ENCODE results near the gene ZNF213. TPM values are rescaled to one million over a fixed set of nuclear protein-coding genes. Genes with fewer than 3 reads are reported as not detected.

ZNF213 gene
- total RNA-seq, 1 donor from 2014 or later, result 25.3 TPM

GRCh38 chr16:3142327-3142726 lies 7.5 kb downstream of the ZNF213 start:
- H3K27ac ChIP-seq, result no peak overlapping the region
- TF ChIP-seq CTCF (IDR thresholded peaks at IDR 0.05), result no peak
- H3K4me3 ChIP-seq, result no peak overlapping the region
- DNase-seq (ENCODE audit: low spot score in 2 of 2), result no peak
- intact Hi-C loops (cut with DNase I), result no loop called here
- no peaks in the 10 kb centered on the region for H3K9me3 ChIP-seq
- H3K4me1 ChIP-seq, result no peaks in the 10 kb centered on the region
- H3K27me3 ChIP-seq, result no peaks in the 10 kb centered on the region
- peaks cover 25 to 35% of the 10 kb centered on the region in 2 donors for H3K36me3 ChIP-seq

- intact Hi-C loops (cut with DNase I), result no loop called here
- no peak for DNase-seq (ENCODE audit: low spot score in 2 of 2)
- no peak overlapping the region for H3K27ac ChIP-seq
- H3K27me3 ChIP-seq, result no peaks in the 10 kb centered on the region
- no peak for TF ChIP-seq CTCF (IDR thresholded peaks at IDR 0.05)
- no peaks in the 10 kb centered on the region for H3K9me3 ChIP-seq
- H3K36me3 ChIP-seq, result peaks cover 25 to 35% of the 10 kb centered on the region in 2 donors
- H3K4me3 ChIP-seq, result no peak overlapping the region
- no peaks in the 10 kb centered on the region for H3K4me1 ChIP-seq
Observed at GRCh38 chr16:3142770-3143169, 7.9 kb downstream of the ZNF213 start.

- Histone ChIP-seq H3K27me3 (no peaks in the 10 kb centered on the region), H3K4me3 (no peak overlapping the region), H3K9me3 (no peaks in the 10 kb centered on the region), H3K27ac (no peak overlapping the region), H3K4me1 (no peaks in the 10 kb centered on the region), H3K36me3 (peaks cover 24 to 35% of the 10 kb centered on the region in 2 donors)
- TF ChIP-seq CTCF (IDR thresholded peaks at IDR 0.05), result no peak
- no peak for DNase-seq (ENCODE audit: low spot score in 2 of 2)
- intact Hi-C loops (cut with DNase I), result no loop called here
Observed at GRCh38 chr16:3143189-3143588, 8.4 kb downstream of the ZNF213 start.

- Histone ChIP-seq H3K36me3 (peaks cover 20 to 34% of the 10 kb centered on the region in 2 donors), H3K4me1 (no peaks in the 10 kb centered on the region), H3K9me3 (no peaks in the 10 kb centered on the region), H3K27me3 (no peaks in the 10 kb centered on the region), H3K4me3 (no peak overlapping the region), H3K27ac (no peak overlapping the region)
- DNase-seq (ENCODE audit: low spot score in 2 of 2), result no peak
- intact Hi-C loops (cut with DNase I), result no loop called here
- no peak for TF ChIP-seq CTCF (IDR thresholded peaks at IDR 0.05)
Observed at GRCh38 chr16:3143598-3144320, 8.9 kb downstream of the ZNF213 start.

GRCh38 chr16:3144321-3144983 lies 9.6 kb downstream of the ZNF213 start:
- no peak for DNase-seq (ENCODE audit: low spot score in 2 of 2)
- no peaks in the 10 kb centered on the region for H3K27me3 ChIP-seq
- H3K4me3 ChIP-seq, result no peak overlapping the region
- H3K4me1 ChIP-seq, result peaks cover 0 to 1% of the 10 kb centered on the region in 2 donors
- intact Hi-C loops (cut with DNase I), result no loop called here
- peaks cover 20 to 27% of the 10 kb centered on the region in 2 donors for H3K36me3 ChIP-seq
- no peak for TF ChIP-seq CTCF (IDR thresholded peaks at IDR 0.05)
- H3K27ac ChIP-seq, result no peak overlapping the region
- no peaks in the 10 kb centered on the region for H3K9me3 ChIP-seq

Measured in ascending aorta (tissue), 2 donors.